ENCODE data around the gene LAT.

DNA sequence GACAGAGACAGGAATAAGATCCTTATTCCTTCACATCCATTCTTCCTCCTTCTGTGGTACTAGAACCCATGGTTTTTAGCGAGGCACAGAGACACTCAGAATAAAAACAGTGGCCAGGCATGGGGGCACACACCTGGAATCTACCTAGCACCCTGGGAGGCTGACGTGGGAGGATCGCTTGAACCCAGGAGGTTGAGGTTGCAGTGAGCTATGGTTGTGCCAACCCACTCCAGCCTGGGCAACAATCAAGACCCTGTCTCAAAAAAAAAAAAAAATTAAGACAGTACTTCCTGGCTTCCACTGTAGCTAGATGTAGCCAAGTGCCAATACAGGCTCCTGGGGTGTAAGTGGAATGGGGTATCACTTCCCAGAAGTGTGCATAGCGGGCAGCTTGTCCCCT lies 17.7 kb upstream of the LAT start:
- no peak for TF ChIP-seq POLR2A (IDR thresholded peaks at IDR 0.05; ENCODE audit: low read depth, low read length)
- TF ChIP-seq SMC3 (IDR thresholded peaks at IDR 0.05; ENCODE audit: low read depth, low read length): no peak
- TF ChIP-seq, protein P1, sequence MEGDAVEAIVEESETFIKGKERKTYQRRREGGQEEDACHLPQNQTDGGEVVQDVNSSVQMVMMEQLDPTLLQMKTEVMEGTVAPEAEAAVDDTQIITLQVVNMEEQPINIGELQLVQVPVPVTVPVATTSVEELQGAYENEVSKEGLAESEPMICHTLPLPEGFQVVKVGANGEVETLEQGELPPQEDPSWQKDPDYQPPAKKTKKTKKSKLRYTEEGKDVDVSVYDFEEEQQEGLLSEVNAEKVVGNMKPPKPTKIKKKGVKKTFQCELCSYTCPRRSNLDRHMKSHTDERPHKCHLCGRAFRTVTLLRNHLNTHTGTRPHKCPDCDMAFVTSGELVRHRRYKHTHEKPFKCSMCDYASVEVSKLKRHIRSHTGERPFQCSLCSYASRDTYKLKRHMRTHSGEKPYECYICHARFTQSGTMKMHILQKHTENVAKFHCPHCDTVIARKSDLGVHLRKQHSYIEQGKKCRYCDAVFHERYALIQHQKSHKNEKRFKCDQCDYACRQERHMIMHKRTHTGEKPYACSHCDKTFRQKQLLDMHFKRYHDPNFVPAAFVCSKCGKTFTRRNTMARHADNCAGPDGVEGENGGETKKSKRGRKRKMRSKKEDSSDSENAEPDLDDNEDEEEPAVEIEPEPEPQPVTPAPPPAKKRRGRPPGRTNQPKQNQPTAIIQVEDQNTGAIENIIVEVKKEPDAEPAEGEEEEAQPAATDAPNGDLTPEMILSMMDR (conservative IDR thresholded peaks at IDR 0.05; ENCODE audit: low read depth, low read length): no peak
- TF ChIP-seq RAD21 (IDR thresholded peaks at IDR 0.05; ENCODE audit: low read length): no peak
- TF ChIP-seq, protein P2, sequence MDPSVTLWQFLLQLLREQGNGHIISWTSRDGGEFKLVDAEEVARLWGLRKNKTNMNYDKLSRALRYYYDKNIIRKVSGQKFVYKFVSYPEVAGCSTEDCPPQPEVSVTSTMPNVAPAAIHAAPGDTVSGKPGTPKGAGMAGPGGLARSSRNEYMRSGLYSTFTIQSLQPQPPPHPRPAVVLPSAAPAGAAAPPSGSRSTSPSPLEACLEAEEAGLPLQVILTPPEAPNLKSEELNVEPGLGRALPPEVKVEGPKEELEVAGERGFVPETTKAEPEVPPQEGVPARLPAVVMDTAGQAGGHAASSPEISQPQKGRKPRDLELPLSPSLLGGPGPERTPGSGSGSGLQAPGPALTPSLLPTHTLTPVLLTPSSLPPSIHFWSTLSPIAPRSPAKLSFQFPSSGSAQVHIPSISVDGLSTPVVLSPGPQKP (IDR thresholded peaks at IDR 0.05; ENCODE audit: borderline replicate concordance, low read depth, low read length): no peak
- TF ChIP-seq, protein P3, sequence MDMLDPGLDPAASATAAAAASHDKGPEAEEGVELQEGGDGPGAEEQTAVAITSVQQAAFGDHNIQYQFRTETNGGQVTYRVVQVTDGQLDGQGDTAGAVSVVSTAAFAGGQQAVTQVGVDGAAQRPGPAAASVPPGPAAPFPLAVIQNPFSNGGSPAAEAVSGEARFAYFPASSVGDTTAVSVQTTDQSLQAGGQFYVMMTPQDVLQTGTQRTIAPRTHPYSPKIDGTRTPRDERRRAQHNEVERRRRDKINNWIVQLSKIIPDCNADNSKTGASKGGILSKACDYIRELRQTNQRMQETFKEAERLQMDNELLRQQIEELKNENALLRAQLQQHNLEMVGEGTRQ (IDR thresholded peaks at IDR 0.05; ENCODE audit: low read depth, low read length): no peak
- no peak for TF ChIP-seq RCOR1 (IDR thresholded peaks at IDR 0.05; ENCODE audit: insufficient replicate concordance, low read length)
- no peak for TF ChIP-seq FOS (IDR thresholded peaks at IDR 0.05; ENCODE audit: low read depth, low read length)
- no peak for TF ChIP-seq MXI1 (IDR thresholded peaks at IDR 0.05; ENCODE audit: borderline replicate concordance, low read depth, low read length)
- TF ChIP-seq MAFK (IDR thresholded peaks at IDR 0.05; ENCODE audit: low read depth, low read length): no peak
- no peak for TF ChIP-seq BHLHE40 (IDR thresholded peaks at IDR 0.05; ENCODE audit: low read depth, low read length)
- TF ChIP-seq RFX5 (IDR thresholded peaks at IDR 0.05; ENCODE audit: low read depth, low read length): no peak
- no peak for TF ChIP-seq MAZ (IDR thresholded peaks at IDR 0.05; ENCODE audit: borderline replicate concordance, low read depth, low read length)
